GM21423 (cell line): ENCODE measurements around the gene TP53RK.

ENCODE experiments used
- ATAC-seq: cut with Tn5 transposase; IDR thresholded peaks from one replicate; pipeline ENCODE4 v1.9.1; 2021; ENCODE audit warnings: mild to moderate bottlenecking, moderate library complexity; ENCODE audit not compliant: unreplicated experiment

TP53RK gene

GRCh38 chr20:46689082-46689753 lies at the start of gene TP53RK:
Gene TP53RK, minus strand, starts transcription at chr20:46689444. Its CDS starts 30 bp downstream, at chr20:46689414.
- ATAC-seq = peak; percentile 91

- no peak for ATAC-seq
Measured at GRCh38 chr20:46735436-46735835, 46.2 kb upstream of the TP53RK start.

GRCh38 chr20:46731770-46732169 lies 42.5 kb upstream of the TP53RK start:
- no peak for ATAC-seq

- no peak for ATAC-seq
Measured at GRCh38 chr20:46725186-46726165, 36.2 kb upstream of the TP53RK start.

GRCh38 chr20:46724343-46724959 lies 35.2 kb upstream of the TP53RK start:
- no peak for ATAC-seq

GRCh38 chr20:46723039-46723438 lies 33.8 kb upstream of the TP53RK start:
- ATAC-seq = no peak

GRCh38 chr20:46722450-46722849 lies 33.2 kb upstream of the TP53RK start:
- no peak for ATAC-seq

GRCh38 chr20:46721476-46721875 lies 32.2 kb upstream of the TP53RK start:
- no peak for ATAC-seq

GRCh38 chr20:46720776-46721425 lies 31.7 kb upstream of the TP53RK start:
- no peak for ATAC-seq

- no peak for ATAC-seq
Measured at GRCh38 chr20:46720019-46720418, 30.8 kb upstream of the TP53RK start.

- no peak for ATAC-seq
Measured at GRCh38 chr20:46717818-46718541, 28.7 kb upstream of the TP53RK start.

- no peak for ATAC-seq
Measured at GRCh38 chr20:46715292-46715756, 26.1 kb upstream of the TP53RK start.

GRCh38 chr20:46713957-46714834 lies 25.0 kb upstream of the TP53RK start:
- ATAC-seq = no peak

- no peak for ATAC-seq
Measured at GRCh38 chr20:46712056-46712636, 22.9 kb upstream of the TP53RK start.

GRCh38 chr20:46710153-46710913 lies 21.1 kb upstream of the TP53RK start:
- ATAC-seq = no peak

GRCh38 chr20:46709459-46710152 lies 20.4 kb upstream of the TP53RK start, which contains the start of gene SLC2A10:
Gene SLC2A10, plus strand, starts transcription at chr20:46709649. Its CDS starts 88 bp downstream, at chr20:46709737.
- ATAC-seq = no peak

GRCh38 chr20:46709055-46709458 lies 19.8 kb upstream of the TP53RK start:
- ATAC-seq = no peak
